ENCODE results near the gene SLC13A3. TPM values are rescaled to one million over a fixed set of nuclear protein-coding genes. Genes with fewer than 3 reads are reported as not detected.

The SLC13A3 gene
- total RNA-seq, 2 donors from 2014 or later, result 0.37 to 1.5 TPM

DNA sequence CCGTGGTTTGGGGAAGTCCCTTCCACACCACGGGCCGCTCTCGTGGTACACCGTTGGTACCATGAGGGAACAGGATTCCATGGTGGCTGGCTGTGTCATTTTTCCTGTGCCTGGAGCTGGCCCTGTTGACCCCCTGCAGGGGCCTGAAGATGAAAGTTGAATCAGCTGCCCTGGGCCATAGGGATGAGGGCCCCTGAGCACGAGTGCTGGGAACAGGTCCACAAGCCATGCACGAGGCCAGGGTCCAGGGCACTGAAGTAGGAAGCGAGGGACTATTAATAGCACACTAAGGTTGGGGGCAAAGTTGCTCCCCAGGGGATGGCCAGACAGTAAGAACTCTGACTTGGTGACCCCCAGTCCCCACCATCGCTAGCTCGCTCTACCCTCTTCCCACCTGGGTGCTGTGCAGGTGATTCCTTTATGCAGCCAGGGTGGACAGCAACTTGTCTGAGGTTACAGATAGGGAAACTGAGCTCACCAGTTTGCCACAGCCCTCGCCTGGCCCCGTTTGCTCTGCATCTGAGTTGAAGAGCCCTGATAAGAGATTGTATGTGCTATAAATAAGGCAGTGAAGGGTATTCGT, 46.6 kb downstream of the SLC13A3 start:
- DNase-seq (ENCODE audit: low spot score), result no peak
- TF ChIP-seq, protein P1, sequence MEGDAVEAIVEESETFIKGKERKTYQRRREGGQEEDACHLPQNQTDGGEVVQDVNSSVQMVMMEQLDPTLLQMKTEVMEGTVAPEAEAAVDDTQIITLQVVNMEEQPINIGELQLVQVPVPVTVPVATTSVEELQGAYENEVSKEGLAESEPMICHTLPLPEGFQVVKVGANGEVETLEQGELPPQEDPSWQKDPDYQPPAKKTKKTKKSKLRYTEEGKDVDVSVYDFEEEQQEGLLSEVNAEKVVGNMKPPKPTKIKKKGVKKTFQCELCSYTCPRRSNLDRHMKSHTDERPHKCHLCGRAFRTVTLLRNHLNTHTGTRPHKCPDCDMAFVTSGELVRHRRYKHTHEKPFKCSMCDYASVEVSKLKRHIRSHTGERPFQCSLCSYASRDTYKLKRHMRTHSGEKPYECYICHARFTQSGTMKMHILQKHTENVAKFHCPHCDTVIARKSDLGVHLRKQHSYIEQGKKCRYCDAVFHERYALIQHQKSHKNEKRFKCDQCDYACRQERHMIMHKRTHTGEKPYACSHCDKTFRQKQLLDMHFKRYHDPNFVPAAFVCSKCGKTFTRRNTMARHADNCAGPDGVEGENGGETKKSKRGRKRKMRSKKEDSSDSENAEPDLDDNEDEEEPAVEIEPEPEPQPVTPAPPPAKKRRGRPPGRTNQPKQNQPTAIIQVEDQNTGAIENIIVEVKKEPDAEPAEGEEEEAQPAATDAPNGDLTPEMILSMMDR (IDR thresholded peaks at IDR 0.05), result no peak
- Histone ChIP-seq H3K4me3 (no peak overlapping the region), H3K4me1 (no peaks in the 10 kb centered on the region), H3K27me3 (no peaks in the 10 kb centered on the region), H3K27ac (no peak overlapping the region), H3K36me3 (no peaks in the 10 kb centered on the region), H3K9me3 (no peaks in the 10 kb centered on the region)

DNA sequence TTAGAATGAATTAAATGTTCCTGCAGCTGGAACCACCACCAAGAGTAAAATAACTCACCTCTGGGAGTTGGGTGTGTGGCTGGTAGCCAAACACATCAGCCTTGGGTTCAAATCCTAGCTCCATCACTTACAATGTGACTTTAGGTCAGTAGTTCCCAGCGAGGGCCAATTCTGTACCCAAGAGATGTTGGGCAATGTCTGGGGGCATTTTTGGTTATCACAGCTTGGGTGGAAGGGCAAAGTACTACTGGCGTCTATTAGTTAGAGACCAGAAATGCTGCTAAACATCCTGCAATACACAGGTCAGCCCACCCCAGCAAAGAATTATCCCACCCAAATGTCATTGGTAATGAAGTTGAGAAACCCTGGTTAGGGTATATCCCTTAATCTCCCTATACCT, 48.8 kb downstream of the SLC13A3 start:
- Histone ChIP-seq H3K27me3 (no peaks in the 10 kb centered on the region), H3K27ac (no peak overlapping the region), H3K4me1 (no peaks in the 10 kb centered on the region), H3K9me3 (no peaks in the 10 kb centered on the region), H3K4me3 (no peak overlapping the region), H3K36me3 (no peaks in the 10 kb centered on the region)
- TF ChIP-seq, protein P1 (IDR thresholded peaks at IDR 0.05), result no peak
- DNase-seq (ENCODE audit: low spot score), result no peak

DNA sequence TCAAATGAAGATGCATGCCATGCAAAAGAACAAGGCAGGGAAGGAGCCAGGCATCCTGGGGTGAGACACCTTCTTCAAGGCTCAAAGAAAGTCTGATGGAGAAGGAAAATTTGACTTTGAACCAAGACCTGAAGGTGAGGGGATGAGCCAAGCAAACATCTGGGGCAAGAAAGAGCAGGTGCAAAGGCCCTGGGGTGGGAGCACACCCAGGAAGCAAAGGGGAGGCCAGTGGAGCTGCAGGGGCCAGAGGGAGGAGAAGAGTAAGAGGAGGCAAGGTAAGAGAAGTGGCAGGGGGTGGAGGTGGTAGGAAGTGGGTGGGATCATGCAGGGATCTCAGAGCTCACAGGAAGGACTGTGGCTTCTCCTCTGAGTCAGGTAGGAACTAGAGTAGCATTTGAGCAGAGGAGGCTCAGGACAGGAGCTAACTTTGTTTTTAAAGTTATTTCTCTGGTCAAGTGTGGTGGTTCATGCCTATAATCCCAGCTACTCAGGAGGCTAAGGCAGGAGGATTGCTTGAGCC, 49.6 kb downstream of the SLC13A3 start:
- TF ChIP-seq, protein P1 (IDR thresholded peaks at IDR 0.05), result no peak

DNA sequence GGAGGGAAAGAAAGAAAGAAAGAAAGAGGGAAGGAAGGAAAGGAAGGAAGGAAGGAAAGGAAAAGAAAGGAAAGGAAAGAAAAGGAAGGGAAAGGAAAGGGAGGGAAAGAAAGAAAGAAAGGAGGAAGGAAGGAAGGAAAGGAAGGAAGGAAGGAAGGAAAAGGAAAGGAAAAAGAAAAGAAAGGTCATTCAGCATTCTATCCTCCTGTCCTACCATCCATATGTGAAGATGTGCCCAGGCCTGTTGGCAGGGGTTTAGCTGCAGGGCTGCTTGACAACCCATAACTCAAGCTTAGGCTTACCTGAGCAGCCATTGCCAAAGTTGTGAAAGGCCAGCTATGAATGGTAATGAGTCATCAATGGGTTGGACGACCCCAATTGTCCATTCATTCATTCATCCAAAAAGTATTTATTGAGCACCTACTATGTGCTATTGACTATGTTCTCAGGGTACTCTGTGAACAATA, 50.9 kb downstream of the SLC13A3 start:
- Histone ChIP-seq H3K4me1 (no peaks in the 10 kb centered on the region), H3K36me3 (no peaks in the 10 kb centered on the region), H3K27me3 (no peaks in the 10 kb centered on the region), H3K9me3 (no peaks in the 10 kb centered on the region), H3K27ac (no peak overlapping the region), H3K4me3 (no peak overlapping the region)
- DNase-seq (ENCODE audit: low spot score), result no peak
- TF ChIP-seq, protein P1 (IDR thresholded peaks at IDR 0.05), result no peak

More for the DNA sequence above, 49.6 kb downstream of the SLC13A3 start:
- Histone ChIP-seq H3K36me3 (no peaks in the 10 kb centered on the region), H3K27me3 (no peaks in the 10 kb centered on the region), H3K4me3 (no peak overlapping the region), H3K27ac (no peak overlapping the region), H3K4me1 (no peaks in the 10 kb centered on the region), H3K9me3 (no peaks in the 10 kb centered on the region)
- DNase-seq (ENCODE audit: low spot score), result no peak

DNA sequence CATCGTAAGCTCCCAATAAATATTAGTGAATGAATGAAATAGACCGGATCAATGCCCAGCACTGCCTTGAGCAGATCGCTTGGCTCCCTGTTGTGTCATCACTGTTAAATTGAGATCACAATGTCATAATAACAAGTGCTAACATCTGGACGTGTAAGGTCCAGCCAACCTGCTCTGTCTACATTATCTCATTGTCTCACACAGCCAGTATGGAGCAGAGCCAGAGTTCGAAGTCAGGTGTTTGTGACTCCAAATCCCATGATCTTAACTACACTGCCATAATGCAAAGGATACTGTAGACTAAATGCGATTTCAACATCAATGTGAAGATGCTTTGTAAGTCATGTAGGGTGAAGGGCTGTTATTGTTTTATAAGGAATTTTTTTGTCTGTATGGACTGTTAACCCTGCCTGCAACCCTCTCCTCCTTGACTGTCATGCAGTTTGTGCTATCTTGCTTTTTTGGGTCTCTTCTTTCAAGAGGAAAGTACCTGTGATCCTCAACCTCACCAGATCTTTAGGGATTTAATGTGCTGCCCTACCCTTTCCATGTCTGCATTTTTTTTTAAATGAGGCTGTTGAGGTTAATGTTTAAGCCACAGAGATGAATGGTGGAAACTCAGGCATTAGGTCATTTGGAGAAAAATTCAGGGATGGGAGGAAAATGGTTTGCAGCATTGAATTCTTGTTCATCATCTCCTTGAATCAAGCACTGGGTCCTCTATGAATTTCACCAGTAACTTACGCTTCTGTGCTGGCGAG, 51.9 kb downstream of the SLC13A3 start:
- Histone ChIP-seq H3K4me1 (no peaks in the 10 kb centered on the region), H3K27ac (no peak overlapping the region), H3K36me3 (no peaks in the 10 kb centered on the region), H3K9me3 (no peaks in the 10 kb centered on the region), H3K4me3 (no peak overlapping the region), H3K27me3 (no peaks in the 10 kb centered on the region)
- DNase-seq (ENCODE audit: low spot score), result no peak
- TF ChIP-seq, protein P1 (IDR thresholded peaks at IDR 0.05), result no peak
